ENCODE data around the gene CDH24.

DNA sequence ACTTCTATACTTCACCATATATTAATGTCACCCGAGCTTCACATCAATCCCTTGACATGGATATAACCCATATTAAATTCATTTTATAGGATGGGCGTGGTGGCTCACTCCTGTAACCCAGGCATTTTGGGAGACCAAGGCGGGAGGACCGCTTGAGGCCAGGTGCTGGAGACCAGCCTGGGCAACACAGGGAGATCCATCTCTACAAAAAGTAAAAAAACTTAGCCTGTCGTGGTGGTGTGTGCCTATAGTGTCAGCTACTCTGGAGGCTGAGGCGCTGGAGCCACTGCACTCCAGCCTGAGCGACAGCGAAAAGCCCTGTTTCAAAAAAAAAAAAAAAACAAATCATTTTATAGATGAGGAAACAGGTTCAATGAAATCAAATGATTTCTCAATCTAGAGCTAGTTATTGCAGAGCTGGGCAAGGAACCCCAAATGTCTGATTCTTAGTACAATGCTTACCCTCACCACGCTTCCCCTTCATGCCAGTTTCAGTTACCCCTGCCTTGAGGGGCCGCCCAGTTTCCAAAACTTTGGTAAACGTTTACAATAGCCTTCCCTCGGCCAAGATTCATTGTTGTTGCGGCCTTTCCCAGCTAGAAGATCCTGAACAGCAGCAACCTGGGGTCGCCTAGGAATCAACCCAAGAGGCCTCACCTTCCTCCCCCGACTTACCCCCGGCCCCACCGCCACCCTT, 23.4 kb downstream of the CDH24 start:
- TF ChIP-seq, protein P1, sequence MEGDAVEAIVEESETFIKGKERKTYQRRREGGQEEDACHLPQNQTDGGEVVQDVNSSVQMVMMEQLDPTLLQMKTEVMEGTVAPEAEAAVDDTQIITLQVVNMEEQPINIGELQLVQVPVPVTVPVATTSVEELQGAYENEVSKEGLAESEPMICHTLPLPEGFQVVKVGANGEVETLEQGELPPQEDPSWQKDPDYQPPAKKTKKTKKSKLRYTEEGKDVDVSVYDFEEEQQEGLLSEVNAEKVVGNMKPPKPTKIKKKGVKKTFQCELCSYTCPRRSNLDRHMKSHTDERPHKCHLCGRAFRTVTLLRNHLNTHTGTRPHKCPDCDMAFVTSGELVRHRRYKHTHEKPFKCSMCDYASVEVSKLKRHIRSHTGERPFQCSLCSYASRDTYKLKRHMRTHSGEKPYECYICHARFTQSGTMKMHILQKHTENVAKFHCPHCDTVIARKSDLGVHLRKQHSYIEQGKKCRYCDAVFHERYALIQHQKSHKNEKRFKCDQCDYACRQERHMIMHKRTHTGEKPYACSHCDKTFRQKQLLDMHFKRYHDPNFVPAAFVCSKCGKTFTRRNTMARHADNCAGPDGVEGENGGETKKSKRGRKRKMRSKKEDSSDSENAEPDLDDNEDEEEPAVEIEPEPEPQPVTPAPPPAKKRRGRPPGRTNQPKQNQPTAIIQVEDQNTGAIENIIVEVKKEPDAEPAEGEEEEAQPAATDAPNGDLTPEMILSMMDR (IDR thresholded peaks at IDR 0.05), result no peak
- TF ChIP-seq EZH2 (IDR thresholded peaks at IDR 0.05), result no peak
